Measurements from ENCODE around the gene PRND. TPM values are rescaled to one million over a fixed set of nuclear protein-coding genes. Genes with fewer than 3 reads are reported as not detected.
"Not testable (repeated sequence)": the region's sequence is repeated elsewhere in the genome, so short reads cannot be mapped to it uniquely, and the experiment has no call there.

Gene PRND
- total RNA-seq, 1 donor from 2014 or later: not detected

- peaks cover 9% of the 10 kb centered on the region for H3K27me3 Mint-ChIP-seq (ENCODE audit: low read depth)
- no peak overlapping the region for H3K4me3 Mint-ChIP-seq (ENCODE audit: unreplicated experiment)
- no peaks in the 10 kb centered on the region for H3K4me1 Mint-ChIP-seq (ENCODE audit: low read depth)
- DNase-seq (ENCODE audit: low spot score): no peak
- peaks cover 10% of the 10 kb centered on the region for H3K36me3 Mint-ChIP-seq (ENCODE audit: low read depth)
- no peak for TF ChIP-seq CTCF (IDR thresholded peaks at IDR 0.05)
- peaks cover 21% of the 10 kb centered on the region for H3K9me3 Mint-ChIP-seq (ENCODE audit: low read depth)
- H3K27ac Mint-ChIP-seq (ENCODE audit: unreplicated experiment): no peak overlapping the region
Observed at GRCh38 chr20:4770026-4770425, 48.3 kb downstream of the PRND start.

- Mint-ChIP-seq H3K4me3 (ENCODE audit: unreplicated experiment) (no peak overlapping the region), H3K4me1 (ENCODE audit: low read depth) (no peaks in the 10 kb centered on the region), H3K27me3 (ENCODE audit: low read depth) (peaks cover 9% of the 10 kb centered on the region), H3K27ac (ENCODE audit: unreplicated experiment) (no peak overlapping the region), H3K9me3 (ENCODE audit: low read depth) (peaks cover 21% of the 10 kb centered on the region), H3K36me3 (ENCODE audit: low read depth) (peaks cover 10% of the 10 kb centered on the region)
- TF ChIP-seq CTCF (IDR thresholded peaks at IDR 0.05): no peak
- no peak for DNase-seq (ENCODE audit: low spot score)
Observed at GRCh38 chr20:4771004-4771403, 49.3 kb downstream of the PRND start.

- H3K27me3 Mint-ChIP-seq (ENCODE audit: low read depth): peaks cover 11% of the 10 kb centered on the region
- no peaks in the 10 kb centered on the region for H3K4me1 Mint-ChIP-seq (ENCODE audit: low read depth)
- H3K36me3 Mint-ChIP-seq (ENCODE audit: low read depth): peaks cover 10% of the 10 kb centered on the region
- TF ChIP-seq CTCF (IDR thresholded peaks at IDR 0.05): no peak
- no peak overlapping the region for H3K27ac Mint-ChIP-seq (ENCODE audit: unreplicated experiment)
- H3K4me3 Mint-ChIP-seq (ENCODE audit: unreplicated experiment): no peak overlapping the region
- no peak for DNase-seq (ENCODE audit: low spot score)
- peaks cover 21% of the 10 kb centered on the region for H3K9me3 Mint-ChIP-seq (ENCODE audit: low read depth)
Observed at GRCh38 chr20:4772132-4772531, 50.4 kb downstream of the PRND start.

- not testable (repeated sequence) for DNase-seq (ENCODE audit: low spot score); H3K4me3 Mint-ChIP-seq (ENCODE audit: unreplicated experiment); H3K36me3 Mint-ChIP-seq (ENCODE audit: low read depth); H3K4me1 Mint-ChIP-seq (ENCODE audit: low read depth); H3K27ac Mint-ChIP-seq (ENCODE audit: unreplicated experiment)
- Mint-ChIP-seq H3K27me3 (ENCODE audit: low read depth) (peaks cover 11% of the 10 kb centered on the region), H3K9me3 (ENCODE audit: low read depth) (peaks cover 21% of the 10 kb centered on the region)
Observed at GRCh38 chr20:4773014-4773413, 51.3 kb downstream of the PRND start.

- H3K4me1 Mint-ChIP-seq (ENCODE audit: low read depth): no peaks in the 10 kb centered on the region
- H3K27me3 Mint-ChIP-seq (ENCODE audit: low read depth): peaks cover 10% of the 10 kb centered on the region
- no peak overlapping the region for H3K27ac Mint-ChIP-seq (ENCODE audit: unreplicated experiment)
- peaks cover 10% of the 10 kb centered on the region for H3K36me3 Mint-ChIP-seq (ENCODE audit: low read depth)
- no peak for TF ChIP-seq CTCF (IDR thresholded peaks at IDR 0.05)
- no peak for DNase-seq (ENCODE audit: low spot score)
- peaks cover 21% of the 10 kb centered on the region for H3K9me3 Mint-ChIP-seq (ENCODE audit: low read depth)
- no peak overlapping the region for H3K4me3 Mint-ChIP-seq (ENCODE audit: unreplicated experiment)
Observed at GRCh38 chr20:4773736-4774135, 52.0 kb downstream of the PRND start.

- H3K36me3 Mint-ChIP-seq (ENCODE audit: low read depth): peaks cover 10% of the 10 kb centered on the region
- TF ChIP-seq CTCF (IDR thresholded peaks at IDR 0.05): no peak
- H3K4me1 Mint-ChIP-seq (ENCODE audit: low read depth): no peaks in the 10 kb centered on the region
- H3K27ac Mint-ChIP-seq (ENCODE audit: unreplicated experiment): no peak overlapping the region
- DNase-seq (ENCODE audit: low spot score): no peak
- H3K9me3 Mint-ChIP-seq (ENCODE audit: low read depth): peaks cover 21% of the 10 kb centered on the region
- H3K4me3 Mint-ChIP-seq (ENCODE audit: unreplicated experiment): no peak overlapping the region
- H3K27me3 Mint-ChIP-seq (ENCODE audit: low read depth): peaks cover 8% of the 10 kb centered on the region
Observed at GRCh38 chr20:4774207-4774606, 52.5 kb downstream of the PRND start.

Data from chondrocyte (in vitro differentiated cells).